PC-9 (cell line): ENCODE data around the gene SLC35F3. TPM values are rescaled to one million over a fixed set of nuclear protein-coding genes. Genes with fewer than 3 reads are reported as not detected.

Experiments
- BruUV-seq: library from RNA; stranded (reverse); fragments of 400-500 nt; replicated peaks from 2 replicates; lab custom pipeline; 2021; lab: Mats Ljungman, UMichigan
- CTCF ChIA-PET: fragments of 300-600 bp; sonication (Branson Sonifier 250); formaldehyde crosslinking; loops from one replicate; lab custom pipeline; 2022; ENCODE audit warnings: antibody characterized with exemption; lab: Charles Lee
- POLR2A ChIA-PET: fragments of 300-600 bp; sonication (Branson Sonifier 250); formaldehyde crosslinking; loops from one replicate; lab custom pipeline; 2022; ENCODE audit warnings: antibody characterized with exemption; ENCODE audit not compliant: unreplicated experiment; lab: Charles Lee
- DNase-seq, 2 experiments: peaks; one replicate each; pipeline versions ENCODE4 v3.0.0 to v3.0.0-alpha.2; 2015 to 2022; ENCODE audit warnings: mixed read lengths in 1 of 2
- H2AFZ ChIP-seq: fragments of 200-600 bp; sonication (generic); 2 replicates; pipeline ENCODE4 v1.8.1; 2017; ENCODE audit warnings: antibody characterized with exemption
- H3F3A ChIP-seq: fragments of 200-600 bp; sonication (generic); 2 replicates; pipeline ENCODE4 v1.8.1; 2017; ENCODE audit warnings: antibody characterized with exemption, mild to moderate bottlenecking, low read depth; ENCODE audit not compliant: insufficient read depth
- H3K27ac ChIP-seq: fragments of 200-600 bp; sonication (generic); 2 replicates; pipeline ENCODE4 v1.6.1; 2016; ENCODE audit warnings: mixed run types
- H3K27me3 ChIP-seq: fragments of 200-600 bp; sonication (generic); 2 replicates; pipeline ENCODE4 v1.6.1; 2016; ENCODE audit warnings: low read depth, mixed run types; ENCODE audit not compliant: insufficient read depth
- H3K36me3 ChIP-seq: fragments of 200-600 bp; sonication (generic); 2 replicates; pipeline ENCODE4 v1.6.1; 2016; ENCODE audit warnings: low read depth, mixed run types
- H3K4me1 ChIP-seq: fragments of 200-600 bp; sonication (generic); replicated peaks from 2 replicates; pipeline ENCODE4 v1.6.1; 2016; ENCODE audit warnings: mixed run types; ENCODE audit not compliant: insufficient read depth
- H3K4me2 ChIP-seq: fragments of 200-600 bp; sonication (generic); 2 replicates; pipeline ENCODE4 v1.6.1; 2017; ENCODE audit warnings: mixed run types
- H3K4me3 ChIP-seq: fragments of 200-600 bp; sonication (generic); 2 replicates; pipeline ENCODE4 v1.6.1; 2016; ENCODE audit warnings: mixed run types
- H3K79me2 ChIP-seq: fragments of 200-600 bp; sonication (generic); 2 replicates; pipeline ENCODE4 v1.6.1; 2017; ENCODE audit warnings: low read depth, mixed run types
- H3K9me2 ChIP-seq: fragments of 200-600 bp; sonication (generic); 2 replicates; pipeline ENCODE4 v1.8.1; 2017; ENCODE audit warnings: mild to moderate bottlenecking; ENCODE audit not compliant: insufficient read depth
- H3K9me3 ChIP-seq: fragments of 200-600 bp; sonication (generic); 2 replicates; pipeline ENCODE4 v1.8.1; 2016; ENCODE audit warnings: low read depth; ENCODE audit not compliant: insufficient read depth
- H4K20me1 ChIP-seq: fragments of 200-600 bp; sonication (generic); 2 replicates; pipeline ENCODE4 v1.8.1; 2017; ENCODE audit not compliant: insufficient read depth
- CTCF ChIP-seq: fragments of 200-600 bp; sonication (generic); conservative IDR thresholded peaks from 2 replicates; pipeline ENCODE4 v1.6.1; 2017; ENCODE audit warnings: mixed run types, antibody characterized with exemption, mild to moderate bottlenecking, moderate library complexity
- EZH2 ChIP-seq: fragments of 200-600 bp; sonication (generic); IDR thresholded peaks from 2 replicates; pipeline ENCODE4 v1.8.0; 2017; ENCODE audit warnings: antibody characterized with exemption, low read depth
- intact Hi-C: fragments of 100-400 bp; cut with micrococcal nuclease; formaldehyde crosslinking; loops from one replicate; pipeline ENCODE4 v1.10.0; 2022; ENCODE audit not compliant: unreplicated experiment
- total RNA-seq: library from RNA; stranded (reverse); gene quantifications from 2 replicates; pipeline ENCODE4 v1.2.3, GENCODE V29; 2021

SLC35F3 gene
- total RNA-seq, 1 experiment from 2014 or later = 6.1 TPM

- Histone ChIP-seq H3K4me2 (no peak overlapping the region), H3K9me3 (no peaks in the 10 kb centered on the region), H3K27me3 (no peaks in the 10 kb centered on the region), H3K4me1 (peaks cover 7% of the 10 kb centered on the region), H4K20me1 (no peaks in the 10 kb centered on the region), H3K9me2 (no peaks in the 10 kb centered on the region), H3F3A (no peaks in the 10 kb centered on the region), H3K79me2 (no peaks in the 10 kb centered on the region), H3K27ac (no peak overlapping the region), H3K36me3 (no peaks in the 10 kb centered on the region), H2AFZ (no peak overlapping the region), H3K4me3 (no peak overlapping the region)
- ChIA-PET POLR2A (interaction anchor here (0.5 kb wide), 1 partner anchor 29 kb away, joined by 3 read pairs; no protein-coding TSS in a partner anchor), CTCF (interaction anchor here (0.5 kb wide), 1 partner anchor 1246 kb away, joined by 3 read pairs; no protein-coding TSS in a partner anchor)
- TF ChIP-seq EZH2 (no peak), CTCF (no peak)
- no TSS peak for BruUV-seq
- no peak for DNase-seq
- intact Hi-C loops = no loop called here
These were observed 96.1 kb downstream of the SLC35F3 start for GRCh38 chr1:234000557-234001041.

- H3K27ac ChIP-seq = no peak overlapping the region
- no peaks in the 10 kb centered on the region for H3K79me2 ChIP-seq
- DNase-seq = no peak
- intact Hi-C loops = no loop called here
- H3F3A ChIP-seq = no peaks in the 10 kb centered on the region
- no peaks in the 10 kb centered on the region for H3K36me3 ChIP-seq
- no TSS peak for BruUV-seq
- ChIA-PET CTCF (interaction anchor here (0.6 kb wide), 1 partner anchor 14 kb away, joined by 10 read pairs; no protein-coding TSS in a partner anchor), POLR2A (no interaction called here)
- H3K9me3 ChIP-seq = no peaks in the 10 kb centered on the region
- H3K4me3 ChIP-seq = no peak overlapping the region
- H3K4me2 ChIP-seq = no peak overlapping the region
- H3K4me1 ChIP-seq = peaks cover 7% of the 10 kb centered on the region
- no peaks in the 10 kb centered on the region for H3K27me3 ChIP-seq
- H4K20me1 ChIP-seq = no peaks in the 10 kb centered on the region
- TF ChIP-seq EZH2 (no peak), CTCF (no peak)
- H2AFZ ChIP-seq = no peak overlapping the region
- no peaks in the 10 kb centered on the region for H3K9me2 ChIP-seq
These were observed 97.3 kb downstream of the SLC35F3 start for GRCh38 chr1:234001817-234002216.

GRCh38 chr1:234004591-234004990 lies 100.1 kb downstream of the SLC35F3 start:
- Histone ChIP-seq H3K4me3 (no peak overlapping the region), H3K9me3 (peaks cover 5% of the 10 kb centered on the region; the same call in 1 of the 2 replicates), H4K20me1 (no peaks in the 10 kb centered on the region), H3K36me3 (no peaks in the 10 kb centered on the region), H3K27me3 (no peaks in the 10 kb centered on the region), H3K4me1 (peaks cover 7% of the 10 kb centered on the region), H3F3A (no peaks in the 10 kb centered on the region), H3K9me2 (no peaks in the 10 kb centered on the region; the same call in 1 of the 2 replicates), H3K4me2 (no peak overlapping the region), H3K79me2 (no peaks in the 10 kb centered on the region), H2AFZ (no peak overlapping the region), H3K27ac (no peak overlapping the region)
- ChIA-PET CTCF (no interaction called here), POLR2A (interaction anchor here (0.6 kb wide), 1 partner anchor 27 kb away, joined by 4 read pairs; no protein-coding TSS in a partner anchor)
- intact Hi-C loops = no loop called here
- no TSS peak for BruUV-seq
- no peak for DNase-seq
- TF ChIP-seq CTCF (no peak), EZH2 (no peak)
